Liver (tissue), 9 donors: ENCODE data around the gene TNNI3. TPM values are rescaled to one million over a fixed set of nuclear protein-coding genes. Genes with fewer than 3 reads are reported as not detected.
"Not testable (repeated sequence)": the region's sequence is repeated elsewhere in the genome, so short reads cannot be mapped to it uniquely, and the experiment has no call there.

Source experiments
- DNase-seq: peaks from one replicate; pipeline ENCODE4 v3.0.0-alpha.2; 2017; ENCODE audit warnings: low spot score
- H3K27ac ChIP-seq, 2 donors: one replicate each; pipeline ENCODE4 v1.7.0; 2013; ENCODE audit warnings: inconsistent platforms in 2 of 2, low read length in 2 of 2, control low read depth in 1 of 2, low read depth in 1 of 2, mild to moderate bottlenecking in 1 of 2
- H3K27me3 ChIP-seq, 4 donors: one replicate each; pipeline versions ENCODE4 v1.6.1 to v1.7.0; 2013; ENCODE audit warnings: low read length in 3 of 4, inconsistent platforms in 1 of 4, mild to moderate bottlenecking in 1 of 4, moderate library complexity in 1 of 4; ENCODE audit not compliant: control insufficient read depth in 4 of 4, insufficient read depth in 4 of 4
- H3K36me3 ChIP-seq, 4 donors: one replicate each; pipeline versions ENCODE4 v1.6.1 to v1.7.0; 2013; ENCODE audit warnings: low read length in 3 of 4, mild to moderate bottlenecking in 3 of 4, low read depth in 1 of 4, moderate library complexity in 1 of 4; ENCODE audit not compliant: control insufficient read depth in 4 of 4, insufficient read depth in 3 of 4
- H3K4me1 ChIP-seq, 4 donors: one replicate each; pipeline versions ENCODE4 v1.6.1 to v1.7.0; 2013; ENCODE audit warnings: low read length in 3 of 4, mild to moderate bottlenecking in 3 of 4, moderate library complexity in 1 of 4; ENCODE audit not compliant: control insufficient read depth in 4 of 4, insufficient read depth in 4 of 4
- H3K4me3 ChIP-seq, 3 donors: one replicate each; pipeline versions ENCODE4 v1.6.1 to v1.7.0; 2013; ENCODE audit warnings: low read length in 3 of 3, control low read depth in 1 of 3, low read depth in 1 of 3, mild to moderate bottlenecking in 1 of 3
- H3K9ac ChIP-seq, 2 donors: one replicate each; pipeline ENCODE4 v1.7.0; 2013; ENCODE audit warnings: low read length in 2 of 2, mild to moderate bottlenecking in 2 of 2, moderate library complexity in 2 of 2, control low read depth in 1 of 2, low read depth in 1 of 2
- H3K9me3 ChIP-seq, 4 donors: one replicate each; pipeline versions ENCODE4 v1.6.1 to v1.7.0; 2013; ENCODE audit warnings: low read length in 3 of 4; ENCODE audit not compliant: control insufficient read depth in 4 of 4
- EGR1 ChIP-seq, 2 donors: IDR thresholded peaks; 2 replicates each; pipeline ENCODE4 v1.6.1; 2016 to 2018; ENCODE audit warnings: antibody characterized with exemption in 2 of 2, low read depth in 2 of 2
- FOXA2 ChIP-seq: IDR thresholded peaks from 2 replicates; pipeline ENCODE4 v1.6.1; 2016; ENCODE audit warnings: antibody characterized with exemption
- HNF4A ChIP-seq, 2 donors: conservative IDR thresholded peaks; 2 replicates each; pipeline ENCODE4 v1.6.1; 2016; ENCODE audit warnings: antibody characterized with exemption in 2 of 2, mild to moderate bottlenecking in 2 of 2
- JUND ChIP-seq, 2 donors: IDR thresholded peaks; 2 replicates each; pipeline ENCODE4 v1.6.1; 2016; ENCODE audit warnings: antibody characterized with exemption in 2 of 2
- RAD21 ChIP-seq, 2 donors: IDR thresholded peaks; 2 replicates each; pipeline ENCODE4 v1.6.1; 2016; ENCODE audit warnings: antibody characterized with exemption in 2 of 2, mild to moderate bottlenecking in 2 of 2
- TAF1 ChIP-seq: conservative IDR thresholded peaks from 2 replicates; pipeline ENCODE4 v1.6.1; 2016; ENCODE audit warnings: antibody characterized with exemption, mild to moderate bottlenecking
- YY1 ChIP-seq: IDR thresholded peaks from 2 replicates; pipeline ENCODE4 v1.6.1; 2016; ENCODE audit warnings: antibody characterized with exemption, mild to moderate bottlenecking
- WGBS: extraction: QIAGEN DNeasy Blood & Tissue Kit; methylation state at CpG from one replicate; pipeline ENCODE4 v1.1.7; 2013; 5-methylcytosine and 5-hydroxymethylcytosine counted together
- polyA plus RNA-seq, 2 donors: library from polyadenylated mRNA; stranded (reverse) in 1 of 2; unstranded in 1 of 2; fragments of 200-250 nt in 1 of 2; fragments of >200 nt in 1 of 2; fragmentation: Nextera tagmentation in 1 of 2; extraction: Ambion mirVana in 1 of 2; gene quantifications; one replicate each; pipeline versions ENCODE4 v1.2.1 to v1.2.3, GENCODE V29; 2013 to 2015
- total RNA-seq, 2 donors: library from RNA; depleted of rRNA; stranded (reverse); fragments of >200 nt; gene quantifications; one replicate each; pipeline ENCODE4 v1.2.3, GENCODE V29; 2014
- TF ChIP-seq, protein P1 (sequence below): IDR thresholded peaks from 2 replicates; pipeline ENCODE4 v1.6.1; 2016; ENCODE audit warnings: antibody characterized with exemption, mild to moderate bottlenecking
- TF ChIP-seq, protein P2 (sequence below): IDR thresholded peaks from 2 replicates; pipeline ENCODE4 v1.6.1; 2016; ENCODE audit warnings: antibody characterized with exemption
- TF ChIP-seq, protein P3 (sequence below): fragments of 150-350 bp; IDR thresholded peaks from 2 replicates; pipeline ENCODE4 v1.5.1; 2017; ENCODE audit warnings: improper control_type of control experiment, low read depth, low read length; ENCODE audit not compliant: missing input control
- TF ChIP-seq, protein P4 (sequence below): IDR thresholded peaks from 2 replicates; pipeline ENCODE4 v1.6.1; 2016; ENCODE audit warnings: antibody characterized with exemption
- donor health status: healthy.
- donor health status: healthy.
- donor health status: healthy.
- donor health status: healthy.
- donor health status: healthy.

Gene TNNI3
- total and polyA plus RNA-seq, 4 donors, result not detected

DNA sequence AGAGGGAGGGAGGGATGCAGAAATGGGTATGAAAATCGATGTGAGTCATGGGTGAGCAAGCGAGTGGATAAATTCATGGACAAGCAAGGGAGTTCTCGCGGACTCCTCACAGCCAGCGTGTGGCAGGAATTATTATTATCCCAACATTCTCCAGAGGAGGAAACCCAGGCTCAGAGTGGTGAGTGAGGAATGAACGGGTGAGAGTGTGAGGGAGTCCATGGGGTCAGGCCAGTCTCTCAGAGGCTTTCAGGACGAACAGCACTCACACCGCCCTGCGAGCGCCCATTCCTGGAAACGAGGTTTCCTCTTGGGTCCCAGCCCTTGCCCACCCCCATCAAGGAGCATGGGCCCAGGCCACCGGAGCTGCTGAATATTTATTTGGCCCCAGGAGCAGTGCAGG is 15.2 kb upstream of the TNNI3 start:
- no peak overlapping the region for H3K9ac ChIP-seq
- H3K27ac ChIP-seq, result no peak overlapping the region
- H3K4me1 ChIP-seq, result no peaks in the 10 kb centered on the region
- WGBS, result 20% methylated on average over 12 of the region's 12 CpGs
- DNase-seq, result no peak
- TF ChIP-seq, protein P1, sequence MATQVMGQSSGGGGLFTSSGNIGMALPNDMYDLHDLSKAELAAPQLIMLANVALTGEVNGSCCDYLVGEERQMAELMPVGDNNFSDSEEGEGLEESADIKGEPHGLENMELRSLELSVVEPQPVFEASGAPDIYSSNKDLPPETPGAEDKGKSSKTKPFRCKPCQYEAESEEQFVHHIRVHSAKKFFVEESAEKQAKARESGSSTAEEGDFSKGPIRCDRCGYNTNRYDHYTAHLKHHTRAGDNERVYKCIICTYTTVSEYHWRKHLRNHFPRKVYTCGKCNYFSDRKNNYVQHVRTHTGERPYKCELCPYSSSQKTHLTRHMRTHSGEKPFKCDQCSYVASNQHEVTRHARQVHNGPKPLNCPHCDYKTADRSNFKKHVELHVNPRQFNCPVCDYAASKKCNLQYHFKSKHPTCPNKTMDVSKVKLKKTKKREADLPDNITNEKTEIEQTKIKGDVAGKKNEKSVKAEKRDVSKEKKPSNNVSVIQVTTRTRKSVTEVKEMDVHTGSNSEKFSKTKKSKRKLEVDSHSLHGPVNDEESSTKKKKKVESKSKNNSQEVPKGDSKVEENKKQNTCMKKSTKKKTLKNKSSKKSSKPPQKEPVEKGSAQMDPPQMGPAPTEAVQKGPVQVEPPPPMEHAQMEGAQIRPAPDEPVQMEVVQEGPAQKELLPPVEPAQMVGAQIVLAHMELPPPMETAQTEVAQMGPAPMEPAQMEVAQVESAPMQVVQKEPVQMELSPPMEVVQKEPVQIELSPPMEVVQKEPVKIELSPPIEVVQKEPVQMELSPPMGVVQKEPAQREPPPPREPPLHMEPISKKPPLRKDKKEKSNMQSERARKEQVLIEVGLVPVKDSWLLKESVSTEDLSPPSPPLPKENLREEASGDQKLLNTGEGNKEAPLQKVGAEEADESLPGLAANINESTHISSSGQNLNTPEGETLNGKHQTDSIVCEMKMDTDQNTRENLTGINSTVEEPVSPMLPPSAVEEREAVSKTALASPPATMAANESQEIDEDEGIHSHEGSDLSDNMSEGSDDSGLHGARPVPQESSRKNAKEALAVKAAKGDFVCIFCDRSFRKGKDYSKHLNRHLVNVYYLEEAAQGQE, result no peak
- TF ChIP-seq, protein P2, sequence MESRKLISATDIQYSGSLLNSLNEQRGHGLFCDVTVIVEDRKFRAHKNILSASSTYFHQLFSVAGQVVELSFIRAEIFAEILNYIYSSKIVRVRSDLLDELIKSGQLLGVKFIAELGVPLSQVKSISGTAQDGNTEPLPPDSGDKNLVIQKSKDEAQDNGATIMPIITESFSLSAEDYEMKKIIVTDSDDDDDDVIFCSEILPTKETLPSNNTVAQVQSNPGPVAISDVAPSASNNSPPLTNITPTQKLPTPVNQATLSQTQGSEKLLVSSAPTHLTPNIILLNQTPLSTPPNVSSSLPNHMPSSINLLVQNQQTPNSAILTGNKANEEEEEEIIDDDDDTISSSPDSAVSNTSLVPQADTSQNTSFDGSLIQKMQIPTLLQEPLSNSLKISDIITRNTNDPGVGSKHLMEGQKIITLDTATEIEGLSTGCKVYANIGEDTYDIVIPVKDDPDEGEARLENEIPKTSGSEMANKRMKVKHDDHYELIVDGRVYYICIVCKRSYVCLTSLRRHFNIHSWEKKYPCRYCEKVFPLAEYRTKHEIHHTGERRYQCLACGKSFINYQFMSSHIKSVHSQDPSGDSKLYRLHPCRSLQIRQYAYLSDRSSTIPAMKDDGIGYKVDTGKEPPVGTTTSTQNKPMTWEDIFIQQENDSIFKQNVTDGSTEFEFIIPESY, result no peak
- TF ChIP-seq, protein P3, sequence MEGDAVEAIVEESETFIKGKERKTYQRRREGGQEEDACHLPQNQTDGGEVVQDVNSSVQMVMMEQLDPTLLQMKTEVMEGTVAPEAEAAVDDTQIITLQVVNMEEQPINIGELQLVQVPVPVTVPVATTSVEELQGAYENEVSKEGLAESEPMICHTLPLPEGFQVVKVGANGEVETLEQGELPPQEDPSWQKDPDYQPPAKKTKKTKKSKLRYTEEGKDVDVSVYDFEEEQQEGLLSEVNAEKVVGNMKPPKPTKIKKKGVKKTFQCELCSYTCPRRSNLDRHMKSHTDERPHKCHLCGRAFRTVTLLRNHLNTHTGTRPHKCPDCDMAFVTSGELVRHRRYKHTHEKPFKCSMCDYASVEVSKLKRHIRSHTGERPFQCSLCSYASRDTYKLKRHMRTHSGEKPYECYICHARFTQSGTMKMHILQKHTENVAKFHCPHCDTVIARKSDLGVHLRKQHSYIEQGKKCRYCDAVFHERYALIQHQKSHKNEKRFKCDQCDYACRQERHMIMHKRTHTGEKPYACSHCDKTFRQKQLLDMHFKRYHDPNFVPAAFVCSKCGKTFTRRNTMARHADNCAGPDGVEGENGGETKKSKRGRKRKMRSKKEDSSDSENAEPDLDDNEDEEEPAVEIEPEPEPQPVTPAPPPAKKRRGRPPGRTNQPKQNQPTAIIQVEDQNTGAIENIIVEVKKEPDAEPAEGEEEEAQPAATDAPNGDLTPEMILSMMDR, result no peak
- TF ChIP-seq TAF1 (no peak), JUND (IDR thresholded peaks at IDR 0.05) (no peak), HNF4A (conservative IDR thresholded peaks at IDR 0.05) (no peak), FOXA2 (no peak), RAD21 (IDR thresholded peaks at IDR 0.05) (no peak), EGR1 (IDR thresholded peaks at IDR 0.05; ENCODE audit: low read depth in 2 of 2) (no peak), YY1 (no peak)
- TF ChIP-seq, protein P4, sequence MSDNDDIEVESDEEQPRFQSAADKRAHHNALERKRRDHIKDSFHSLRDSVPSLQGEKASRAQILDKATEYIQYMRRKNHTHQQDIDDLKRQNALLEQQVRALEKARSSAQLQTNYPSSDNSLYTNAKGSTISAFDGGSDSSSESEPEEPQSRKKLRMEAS, result no peak
- no peaks in the 10 kb centered on the region for H3K9me3 ChIP-seq
- H3K27me3 ChIP-seq, result peaks cover 3 to 11% (median 10%) of the 10 kb centered on the region in 4 donors
- no peaks in the 10 kb centered on the region for H3K36me3 ChIP-seq
- no peak overlapping the region for H3K4me3 ChIP-seq

DNA sequence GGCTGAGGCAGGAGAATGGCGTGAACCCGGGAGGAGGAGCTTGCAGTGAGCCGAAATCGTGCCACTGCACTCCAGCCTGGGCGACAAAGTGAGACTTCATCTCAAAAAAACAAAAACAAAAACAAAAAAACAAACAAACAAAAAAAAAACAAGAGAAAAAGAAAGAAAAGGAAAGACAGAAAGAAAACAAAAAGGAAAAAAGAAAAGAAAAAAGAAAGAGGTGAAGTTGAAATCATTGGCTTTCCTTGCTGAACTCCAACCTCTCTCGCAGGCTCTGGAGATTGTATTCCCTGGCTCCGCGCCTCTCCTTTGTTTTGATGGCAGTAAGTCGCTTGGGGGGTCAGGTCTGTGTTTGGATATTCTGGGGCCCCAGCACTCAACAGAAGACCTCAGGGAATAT is 14.8 kb upstream of the TNNI3 start:
- not testable (repeated sequence) for H3K9me3 ChIP-seq, H3K4me3 ChIP-seq, H3K27ac ChIP-seq, H3K9ac ChIP-seq, DNase-seq, H3K36me3 ChIP-seq, H3K4me1 ChIP-seq
- peaks cover 4 to 12% (median 10%) of the 10 kb centered on the region in 4 donors for H3K27me3 ChIP-seq
- WGBS, result 63% methylated on average over 9 of the region's 9 CpGs
